Peyer's patch (tissue), 4 donors: ENCODE measurements around the gene TRIM5.

Experiments used
- POLR2A ChIP-seq, 2 donors: fragments of 450-650 bp; IDR thresholded peaks; one replicate each; pipeline ENCODE4 v1.5.1; 2017; ENCODE audit warnings: antibody characterized with exemption in 2 of 2, mild to moderate bottlenecking in 2 of 2, moderate library complexity in 2 of 2
- TF ChIP-seq, protein P1 (sequence below), 6 experiments: fragments of 450-650 bp in 4 of 6; fragments of 200-600 bp in 2 of 6; sonication (generic) in 1 of 6; IDR thresholded peaks; one replicate each; pipeline ENCODE4 v1.5.1; 2017 to 2019; ENCODE audit warnings: antibody characterized with exemption in 6 of 6, mild to moderate bottlenecking in 3 of 6, moderate library complexity in 1 of 6

DNA sequence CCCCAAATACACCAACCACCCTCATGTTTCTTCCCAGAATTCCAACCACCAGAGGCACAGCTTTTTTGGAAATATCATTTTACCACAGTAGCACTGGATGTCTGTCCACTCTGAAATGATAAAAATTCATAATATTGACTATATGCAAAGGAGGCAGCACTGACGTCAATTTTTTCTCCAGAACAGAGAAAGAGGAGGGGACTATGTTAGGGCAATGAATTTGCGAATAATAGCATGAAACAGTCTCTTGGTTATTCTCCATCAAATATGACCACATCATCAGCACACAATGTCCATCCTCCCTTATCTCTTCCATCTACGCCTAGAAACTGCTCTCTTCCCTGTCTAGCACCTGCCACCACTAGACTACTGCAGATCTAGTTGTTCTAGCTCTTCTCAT, 38.7 kb downstream of the TRIM5 start:
- TF ChIP-seq, protein P1, sequence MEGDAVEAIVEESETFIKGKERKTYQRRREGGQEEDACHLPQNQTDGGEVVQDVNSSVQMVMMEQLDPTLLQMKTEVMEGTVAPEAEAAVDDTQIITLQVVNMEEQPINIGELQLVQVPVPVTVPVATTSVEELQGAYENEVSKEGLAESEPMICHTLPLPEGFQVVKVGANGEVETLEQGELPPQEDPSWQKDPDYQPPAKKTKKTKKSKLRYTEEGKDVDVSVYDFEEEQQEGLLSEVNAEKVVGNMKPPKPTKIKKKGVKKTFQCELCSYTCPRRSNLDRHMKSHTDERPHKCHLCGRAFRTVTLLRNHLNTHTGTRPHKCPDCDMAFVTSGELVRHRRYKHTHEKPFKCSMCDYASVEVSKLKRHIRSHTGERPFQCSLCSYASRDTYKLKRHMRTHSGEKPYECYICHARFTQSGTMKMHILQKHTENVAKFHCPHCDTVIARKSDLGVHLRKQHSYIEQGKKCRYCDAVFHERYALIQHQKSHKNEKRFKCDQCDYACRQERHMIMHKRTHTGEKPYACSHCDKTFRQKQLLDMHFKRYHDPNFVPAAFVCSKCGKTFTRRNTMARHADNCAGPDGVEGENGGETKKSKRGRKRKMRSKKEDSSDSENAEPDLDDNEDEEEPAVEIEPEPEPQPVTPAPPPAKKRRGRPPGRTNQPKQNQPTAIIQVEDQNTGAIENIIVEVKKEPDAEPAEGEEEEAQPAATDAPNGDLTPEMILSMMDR (IDR thresholded peaks at IDR 0.05) = no peak
- no peak for TF ChIP-seq POLR2A (IDR thresholded peaks at IDR 0.05)
